K562 (cell line): ENCODE data around the gene SPTBN4. TPM values are rescaled to one million over a fixed set of nuclear protein-coding genes. Genes with fewer than 3 reads are reported as not detected.

Experiments used
- ATAC-seq: fragments of 200-7000 bp; cut with Tn5 transposase; 3 replicates; pipeline ENCODE4 v1.9.1; 2020; ENCODE audit warnings: moderate library complexity
- BruUV-seq: library from RNA; stranded (reverse); fragments of 400-500 nt; replicated peaks from 2 replicates; lab custom pipeline; 2021; lab: Mats Ljungman, UMichigan
- CTCF ChIA-PET: fragments of 300-600 bp; formaldehyde crosslinking; extraction: SDS; loops from one replicate; lab custom pipeline; 2021; ENCODE audit warnings: low intra/inter-chr PET ratio; lab: Yijun Ruan, JAX
- POLR2A ChIA-PET: fragments of 300-600, 350-650 bp; sonication (Branson Sonifier 250); formaldehyde crosslinking; extraction: SDS; loops from one replicate; lab custom pipeline; 2021; ENCODE audit warnings: antibody characterized with exemption, inconsistent platforms; lab: Yijun Ruan, JAX
- DNase-seq, 4 experiments: peaks; one replicate each; pipeline versions ENCODE4 v3.0.0 to v3.0.0-alpha.2; 2011 to 2018; ENCODE audit warnings: low spot score in 3 of 4, mixed read lengths in 3 of 4; ENCODE audit errors: extremely low read depth in 1 of 4
- FAIRE-seq: peaks from 2 replicates; lab custom pipeline; 2011; peaks lifted over from hg19 to GRCh38; lab: Jason Lieb, UNC
- H2AFZ ChIP-seq: 2 replicates; pipeline ENCODE4 v1.6.0; 2011; ENCODE audit warnings: low read depth, low read length, control low read depth, inconsistent platforms
- H3K27ac ChIP-seq: fragments of 200-600 bp; 3 replicates; pipeline ENCODE4 v1.8.0; 2011; ENCODE audit warnings: low read depth, mild to moderate bottlenecking, control low read depth, inconsistent platforms, low read length, moderate library complexity, mixed read lengths; ENCODE audit errors: extremely low read depth
- H3K27me3 ChIP-seq, 2 experiments: fragments of 300-600 bp in 1 of 2; 2 replicates in 1 of 2; 3 replicates in 1 of 2; pipeline versions ENCODE4 v1.6.0 to v1.8.0; 2011; ENCODE audit warnings: inconsistent platforms in 2 of 2, low read length in 2 of 2, mild to moderate bottlenecking in 1 of 2, mixed read lengths in 1 of 2, moderate library complexity in 1 of 2; ENCODE audit not compliant: control insufficient read depth in 2 of 2, insufficient read depth in 2 of 2
- H3K36me3 ChIP-seq: fragments of 300-600 bp; 3 replicates; pipeline ENCODE4 v1.8.0; 2011; ENCODE audit warnings: mild to moderate bottlenecking, low read length, inconsistent platforms; ENCODE audit not compliant: control insufficient read depth, insufficient read depth
- H3K4me1 ChIP-seq, 2 experiments: fragments of 200-600 bp in 1 of 2; replicated peaks in 1 of 2; 2 replicates in 1 of 2; 3 replicates in 1 of 2; pipeline versions ENCODE4 v1.5.1 to v1.8.0; 2011; ENCODE audit warnings: inconsistent platforms in 2 of 2, low read length in 2 of 2, mild to moderate bottlenecking in 1 of 2, mixed read lengths in 1 of 2, moderate library complexity in 1 of 2; ENCODE audit not compliant: control insufficient read depth in 2 of 2, insufficient read depth in 2 of 2
- H3K4me2 ChIP-seq: 2 replicates; pipeline ENCODE4 v1.6.1; 2011; ENCODE audit warnings: low read length, control low read depth, inconsistent platforms, mixed read lengths; ENCODE audit not compliant: insufficient read depth
- H3K4me3 ChIP-seq: fragments of 200-600 bp; sonication (generic), shearing (Covaris generic); 2 replicates; pipeline ENCODE4 v1.5.1; 2016; ENCODE audit warnings: control low read depth, inconsistent platforms
- H3K79me2 ChIP-seq: fragments of 200-600 bp; 3 replicates; pipeline ENCODE4 v1.8.0; 2011; ENCODE audit warnings: low read length, inconsistent platforms; ENCODE audit not compliant: control insufficient read depth, insufficient read depth
- H3K9ac ChIP-seq, 2 experiments: 2 replicates each; pipeline versions ENCODE4 v1.6.0 to v1.6.1; 2011; ENCODE audit warnings: low read depth in 2 of 2, low read length in 2 of 2, control low read depth in 1 of 2, inconsistent platforms in 1 of 2, mild to moderate bottlenecking in 1 of 2, mixed read lengths in 1 of 2; ENCODE audit not compliant: insufficient read depth in 1 of 2
- H3K9me1 ChIP-seq: one replicate; pipeline ENCODE4 v1.6.0; 2011; ENCODE audit warnings: inconsistent platforms, mild to moderate bottlenecking, low read length, moderate library complexity; ENCODE audit not compliant: control insufficient read depth, insufficient read depth
- H3K9me3 ChIP-seq: replicated peaks from 2 replicates; pipeline ENCODE4 v1.5.1; 2011; ENCODE audit warnings: low read depth, low read length, inconsistent platforms; ENCODE audit not compliant: control insufficient read depth, insufficient read depth
- H4K20me1 ChIP-seq: replicated peaks from 2 replicates; pipeline ENCODE4 v1.6.1; 2011; ENCODE audit warnings: low read length, inconsistent platforms, mixed read lengths; ENCODE audit not compliant: control insufficient read depth, insufficient read depth
- BCL6 ChIP-seq: fragments of 250-450 bp; sonication (Bioruptor Pico); IDR thresholded peaks from 2 replicates; pipeline ENCODE4 v1.4.0; 2020
- C11orf30 ChIP-seq: fragments of 450-650 bp; IDR thresholded peaks from 2 replicates; pipeline ENCODE4 v1.6.1; 2016; ENCODE audit warnings: low read depth, mild to moderate bottlenecking
- CEBPB ChIP-seq: fragments of 450-650 bp; IDR thresholded peaks from 2 replicates; pipeline ENCODE4 v1.6.1; 2016; ENCODE audit warnings: missing genetic modification characterization, missing compliant biosample characterization
- DMBX1 ChIP-seq: fragments of 250-450 bp; sonication (Bioruptor Pico); IDR thresholded peaks from 2 replicates; pipeline ENCODE4 v1.8.0; 2022; ENCODE audit warnings: inconsistent platforms, mild to moderate bottlenecking, moderate library complexity, borderline replicate concordance
- EGR1 ChIP-seq: fragments of 450-650 bp; conservative IDR thresholded peaks from 2 replicates; pipeline ENCODE4 v1.6.1; 2017; ENCODE audit warnings: mild to moderate bottlenecking
- ESRRA ChIP-seq: fragments of 450-650 bp; IDR thresholded peaks from 2 replicates; pipeline ENCODE4 v1.6.1; 2014; ENCODE audit warnings: low read depth, mild to moderate bottlenecking, moderate library complexity, borderline replicate concordance
- ETV1 ChIP-seq: fragments of 450-650 bp; conservative IDR thresholded peaks from 2 replicates; pipeline ENCODE4 v1.6.1; 2016; ENCODE audit warnings: missing genetic modification characterization, control low read depth, low read depth, missing compliant biosample characterization
- PRMT5 ChIP-seq: sonication (generic); formaldehyde crosslinking; IDR thresholded peaks from 2 replicates; pipeline ENCODE4 v1.5.0; 2020; ENCODE audit warnings: missing genetic modification reagents
- RCOR1 ChIP-seq, 2 experiments: IDR thresholded peaks; 2 replicates each; pipeline ENCODE4 v1.6.1; 2012; ENCODE audit warnings: low read depth in 2 of 2, low read length in 2 of 2, borderline replicate concordance in 1 of 2, improper control_type of control experiment in 1 of 2
- RHOXF2B ChIP-seq: fragments of 250-450 bp; sonication (Bioruptor Pico); conservative IDR thresholded peaks from 2 replicates; pipeline ENCODE4 v1.5.1; 2021
- SAFB ChIP-seq: fragments of 200-400 bp; formaldehyde crosslinking; IDR thresholded peaks from 2 replicates; pipeline ENCODE4 v1.6.1; 2017; ENCODE audit warnings: low read depth, low read length, borderline replicate concordance
- TCF3 ChIP-seq: sonication (generic); formaldehyde crosslinking; IDR thresholded peaks from 2 replicates; pipeline ENCODE4 v1.4.0; 2020; ENCODE audit warnings: mild to moderate bottlenecking, missing genetic modification reagents
- WGBS: fragments of 100-300 bp; shearing (Covaris generic); methylation state at CpG from one replicate; pipeline ENCODE4 v1.1.6; 2016; ENCODE audit warnings: low coverage, mixed read lengths; ENCODE audit not compliant: insufficient coverage; ENCODE audit errors: missing lambda C conversion rate; 5-methylcytosine and 5-hydroxymethylcytosine counted together
- in situ Hi-C: fragments of 300-500 bp; cut with MboI; formaldehyde crosslinking; loops from 4 replicates; pipeline ENCODE4 v1.15.0; 2018; ENCODE audit warnings: inconsistent platforms, mixed read lengths
- intact Hi-C: fragments of 100-400 bp; cut with micrococcal nuclease; formaldehyde crosslinking; loops from 2 replicates; pipeline ENCODE4 v1.14.2; 2022
- polyA plus RNA-seq, 8 experiments: library from polyadenylated mRNA; depleted of rRNA in 4 of 8; stranded (reverse) in 5 of 8; unstranded in 3 of 8; fragments of >200 nt; fragmentation: Nextera tagmentation in 2 of 8; fragmentation: Illumina TruSeq in 1 of 8; extraction: Ambion mirVana in 2 of 8; extraction: Trizol in 1 of 8; gene quantifications; 2 replicates each; pipeline versions ENCODE4 v1.2.1 to v1.2.3, GENCODE V29; 2011 to 2014; ENCODE audit warnings: inconsistent platforms in 1 of 8, missing spikeins in 1 of 8
- total RNA-seq, 7 experiments: library from RNA; depleted of rRNA in 6 of 7; stranded (reverse); fragments of >200 nt in 6 of 7; fragmentation: Illumina TruSeq in 2 of 7; extraction: Trizol in 2 of 7; gene quantifications; 2 replicates each; pipeline versions ENCODE4 v1.2.1 to v1.2.3, GENCODE V29; 2011 to 2021; ENCODE audit warnings: low replicate concordance in 1 of 7
- TF ChIP-seq, protein P1 (sequence below): fragments of 150-350 bp; IDR thresholded peaks from 2 replicates; pipeline ENCODE4 v1.6.1; 2014; ENCODE audit warnings: low read depth, mild to moderate bottlenecking, low read length, borderline replicate concordance

The SPTBN4 gene
- total and polyA plus RNA-seq, 9 of the 15 experiments (the other 6 are each of a cell fraction or from before 2014, with no cell fraction given) = 0.01 to 1.5 (median 0.86) TPM

- TF ChIP-seq RCOR1 (IDR thresholded peaks at IDR 0.05; ENCODE audit: borderline replicate concordance in 1 of 2, low read depth in 2 of 2, low read length in 2 of 2) = peak in 1 of 2 experiments; percentile 87; a peak in 2 of 4 replicates
- no peak for TF ChIP-seq C11orf30
- TF ChIP-seq EGR1 = peak; percentile 31; the same call in 1 of the 2 replicates
- TF ChIP-seq DMBX1 (CRISPR knock-in tag) = no peak
- TF ChIP-seq ESRRA = peak; percentile 39; the same call in 1 of the 2 replicates
- TF ChIP-seq SAFB = no peak
- TF ChIP-seq BCL6 (CRISPR knock-in tag) = no peak
- TF ChIP-seq TCF3 (CRISPR knock-in tag) = peak; percentile 73
Observed at GRCh38 chr19:40508739-40509260, 42.0 kb downstream of the SPTBN4 start (continued).

- Histone ChIP-seq H3K9me1 (no peaks in the 10 kb centered on the region), H3K9ac (no peak overlapping the region), H3K27ac (no peak overlapping the region), H3K27me3 (peaks cover 0 to 8% of the 10 kb centered on the region in 2 experiments; a peak in 2 of 5 replicates), H3K4me1 (peaks cover 6 to 16% of the 10 kb centered on the region in 2 experiments; a peak in 3 of 5 replicates), H2AFZ (no peak overlapping the region), H4K20me1 (no peaks in the 10 kb centered on the region), H3K4me3 (no peak overlapping the region), H3K4me2 (no peak overlapping the region), H3K9me3 (no peaks in the 10 kb centered on the region), H3K79me2 (no peaks in the 10 kb centered on the region), H3K36me3 (no peaks in the 10 kb centered on the region)
- TF ChIP-seq RHOXF2B (CRISPR knock-in tag) = no peak
- no peak for TF ChIP-seq CEBPB (tag)
- no peak for TF ChIP-seq ETV1
- TF ChIP-seq PRMT5 (CRISPR knock-in tag) = no peak
- TF ChIP-seq, protein P1, sequence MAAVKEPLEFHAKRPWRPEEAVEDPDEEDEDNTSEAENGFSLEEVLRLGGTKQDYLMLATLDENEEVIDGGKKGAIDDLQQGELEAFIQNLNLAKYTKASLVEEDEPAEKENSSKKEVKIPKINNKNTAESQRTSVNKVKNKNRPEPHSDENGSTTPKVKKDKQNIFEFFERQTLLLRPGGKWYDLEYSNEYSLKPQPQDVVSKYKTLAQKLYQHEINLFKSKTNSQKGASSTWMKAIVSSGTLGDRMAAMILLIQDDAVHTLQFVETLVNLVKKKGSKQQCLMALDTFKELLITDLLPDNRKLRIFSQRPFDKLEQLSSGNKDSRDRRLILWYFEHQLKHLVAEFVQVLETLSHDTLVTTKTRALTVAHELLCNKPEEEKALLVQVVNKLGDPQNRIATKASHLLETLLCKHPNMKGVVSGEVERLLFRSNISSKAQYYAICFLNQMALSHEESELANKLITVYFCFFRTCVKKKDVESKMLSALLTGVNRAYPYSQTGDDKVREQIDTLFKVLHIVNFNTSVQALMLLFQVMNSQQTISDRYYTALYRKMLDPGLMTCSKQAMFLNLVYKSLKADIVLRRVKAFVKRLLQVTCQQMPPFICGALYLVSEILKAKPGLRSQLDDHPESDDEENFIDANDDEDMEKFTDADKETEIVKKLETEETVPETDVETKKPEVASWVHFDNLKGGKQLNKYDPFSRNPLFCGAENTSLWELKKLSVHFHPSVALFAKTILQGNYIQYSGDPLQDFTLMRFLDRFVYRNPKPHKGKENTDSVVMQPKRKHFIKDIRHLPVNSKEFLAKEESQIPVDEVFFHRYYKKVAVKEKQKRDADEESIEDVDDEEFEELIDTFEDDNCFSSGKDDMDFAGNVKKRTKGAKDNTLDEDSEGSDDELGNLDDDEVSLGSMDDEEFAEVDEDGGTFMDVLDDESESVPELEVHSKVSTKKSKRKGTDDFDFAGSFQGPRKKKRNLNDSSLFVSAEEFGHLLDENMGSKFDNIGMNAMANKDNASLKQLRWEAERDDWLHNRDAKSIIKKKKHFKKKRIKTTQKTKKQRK = no peak
- CTCF ChIA-PET = no interaction called here
- 70% methylated on average over 7 of the region's 7 CpGs for WGBS
- intact Hi-C loops = no loop called here
- POLR2A ChIA-PET = interaction anchor here (1.2 to 1.3 kb wide), 2 partner anchors 10 to 13 kb away, joined by 4 to 6 read pairs; no protein-coding TSS in a partner anchor
- no TSS peak for BruUV-seq
- DNase-seq (no peak), FAIRE-seq (peak; percentile 74), ATAC-seq (no peak)
- in situ Hi-C loops = no loop called here
Observed at GRCh38 chr19:40510526-40511115, 43.8 kb downstream of the SPTBN4 start.
